ENCODE results near the gene SMPD4.
"Not testable (repeated sequence)": the region's sequence is repeated elsewhere in the genome, so short reads cannot be mapped to it uniquely, and the experiment has no call there.

DNA sequence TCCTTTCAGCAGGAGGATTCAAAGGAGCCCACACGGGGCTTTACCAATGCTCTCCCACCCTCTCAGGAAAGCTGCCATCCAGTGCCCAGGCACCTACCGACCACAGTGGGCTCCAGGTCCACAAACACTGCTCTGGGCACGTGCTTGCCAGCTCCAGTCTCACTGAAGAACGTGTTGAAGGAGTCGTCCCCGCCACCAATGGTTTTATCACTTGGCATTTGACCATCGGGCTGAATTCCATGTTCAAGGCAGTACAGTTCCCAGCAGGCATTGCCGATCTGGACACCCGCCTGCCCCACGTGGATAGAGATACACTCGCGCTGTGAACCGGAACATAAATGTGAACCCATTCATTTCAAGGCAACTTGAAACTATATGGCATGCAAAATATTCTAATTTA lies 14.7 kb upstream of the SMPD4 start:
- TF ChIP-seq EP300, POLR2A (IDR thresholded peaks at IDR 0.05): not testable (repeated sequence)
- TF ChIP-seq, protein P1, sequence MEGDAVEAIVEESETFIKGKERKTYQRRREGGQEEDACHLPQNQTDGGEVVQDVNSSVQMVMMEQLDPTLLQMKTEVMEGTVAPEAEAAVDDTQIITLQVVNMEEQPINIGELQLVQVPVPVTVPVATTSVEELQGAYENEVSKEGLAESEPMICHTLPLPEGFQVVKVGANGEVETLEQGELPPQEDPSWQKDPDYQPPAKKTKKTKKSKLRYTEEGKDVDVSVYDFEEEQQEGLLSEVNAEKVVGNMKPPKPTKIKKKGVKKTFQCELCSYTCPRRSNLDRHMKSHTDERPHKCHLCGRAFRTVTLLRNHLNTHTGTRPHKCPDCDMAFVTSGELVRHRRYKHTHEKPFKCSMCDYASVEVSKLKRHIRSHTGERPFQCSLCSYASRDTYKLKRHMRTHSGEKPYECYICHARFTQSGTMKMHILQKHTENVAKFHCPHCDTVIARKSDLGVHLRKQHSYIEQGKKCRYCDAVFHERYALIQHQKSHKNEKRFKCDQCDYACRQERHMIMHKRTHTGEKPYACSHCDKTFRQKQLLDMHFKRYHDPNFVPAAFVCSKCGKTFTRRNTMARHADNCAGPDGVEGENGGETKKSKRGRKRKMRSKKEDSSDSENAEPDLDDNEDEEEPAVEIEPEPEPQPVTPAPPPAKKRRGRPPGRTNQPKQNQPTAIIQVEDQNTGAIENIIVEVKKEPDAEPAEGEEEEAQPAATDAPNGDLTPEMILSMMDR (IDR thresholded peaks at IDR 0.05), result not testable (repeated sequence)

All from stomach (tissue), 4 donors.